ENCODE data around the gene DAGLB.
"Not testable (repeated sequence)": the region's sequence is repeated elsewhere in the genome, so short reads cannot be mapped to it uniquely, and the experiment has no call there.

Gene DAGLB
- total RNA-seq: 20.3 to 21.6 reads per million in 2 donors

GRCh38 chr7:6447581-6448199 lies at the start of gene DAGLB:
Gene DAGLB, minus strand, starts transcription at chr7:6447954. Its CDS starts 112 bp downstream, at chr7:6447842.
- DNase-seq: peak; percentile 85

GRCh38 chr7:6497637-6497905 lies 49.8 kb upstream of the DAGLB start:
- DNase-seq: no peak

GRCh38 chr7:6496842-6497636 lies 49.3 kb upstream of the DAGLB start:
- no peak for DNase-seq

- DNase-seq: no peak
These were observed 48.0 kb upstream of the DAGLB start for GRCh38 chr7:6495597-6496262.

GRCh38 chr7:6494365-6494764 lies 46.6 kb upstream of the DAGLB start:
- DNase-seq: no peak

GRCh38 chr7:6491194-6491593 lies 43.4 kb upstream of the DAGLB start:
- DNase-seq: no peak

GRCh38 chr7:6489612-6490011 lies 41.9 kb upstream of the DAGLB start:
- no peak for DNase-seq

GRCh38 chr7:6487184-6487545 lies 39.4 kb upstream of the DAGLB start:
- DNase-seq: no peak

GRCh38 chr7:6486438-6487183 lies 38.9 kb upstream of the DAGLB start:
- DNase-seq: no peak

GRCh38 chr7:6482743-6483119 lies 35.0 kb upstream of the DAGLB start:
- DNase-seq: no peak

- no peak for DNase-seq
These were observed 34.6 kb upstream of the DAGLB start for GRCh38 chr7:6482307-6482706.

- no peak for DNase-seq
These were observed 33.7 kb upstream of the DAGLB start for GRCh38 chr7:6481445-6481844.

GRCh38 chr7:6480323-6480660 lies 32.5 kb upstream of the DAGLB start:
- no peak for DNase-seq

- DNase-seq: no peak
These were observed 31.3 kb upstream of the DAGLB start for GRCh38 chr7:6479067-6479466.

- no peak for DNase-seq
These were observed 30.4 kb upstream of the DAGLB start for GRCh38 chr7:6478186-6478585.

- DNase-seq: no peak
These were observed 29.5 kb upstream of the DAGLB start for GRCh38 chr7:6477318-6477660.

GRCh38 chr7:6476596-6477317 lies 29.0 kb upstream of the DAGLB start:
- DNase-seq: no peak

GRCh38 chr7:6475433-6476186 lies 27.9 kb upstream of the DAGLB start:
- no peak for DNase-seq

GRCh38 chr7:6465862-6466261 lies 18.1 kb upstream of the DAGLB start:
- DNase-seq: no peak

GRCh38 chr7:6463609-6464008 lies 15.9 kb upstream of the DAGLB start:
- not testable (repeated sequence) for DNase-seq

GRCh38 chr7:6461946-6462550 lies 14.3 kb upstream of the DAGLB start:
- no peak for DNase-seq
